Measurements from ENCODE around the gene LSAMP. TPM values are rescaled to one million over a fixed set of nuclear protein-coding genes. Genes with fewer than 3 reads are reported as not detected.
A peak's percentile ranks its signal among the peaks of the same experiment; 100 is the strongest.
"Not testable (repeated sequence)": the region's sequence is repeated elsewhere in the genome, so short reads cannot be mapped to it uniquely, and the experiment has no call there.

Gene LSAMP
- total RNA-seq, 1 donor from 2014 or later: 19.9 TPM

DNA sequence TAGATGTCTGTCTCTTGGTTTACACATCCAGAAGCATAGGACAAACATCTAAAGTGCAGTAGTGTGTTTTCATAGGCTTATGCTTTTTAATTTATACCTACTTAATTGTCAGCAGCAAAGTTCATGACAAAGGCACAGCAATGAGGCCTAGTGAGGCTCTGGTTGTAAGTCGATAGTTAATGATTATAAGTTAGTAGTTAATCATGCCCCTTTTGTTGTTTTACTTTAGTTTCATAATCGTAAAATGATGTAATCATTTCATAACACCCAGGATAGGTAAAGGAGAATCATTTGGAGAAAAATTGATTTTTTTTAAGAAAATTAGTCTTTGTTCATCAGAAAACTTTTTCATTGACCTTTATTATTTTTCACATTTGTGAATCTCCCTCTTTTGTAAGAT, 351.9 kb downstream of the LSAMP start:
- intact Hi-C loops (cut with micrococcal nuclease): no loop called here
- no peak for ATAC-seq
- no peak for DNase-seq

DNA sequence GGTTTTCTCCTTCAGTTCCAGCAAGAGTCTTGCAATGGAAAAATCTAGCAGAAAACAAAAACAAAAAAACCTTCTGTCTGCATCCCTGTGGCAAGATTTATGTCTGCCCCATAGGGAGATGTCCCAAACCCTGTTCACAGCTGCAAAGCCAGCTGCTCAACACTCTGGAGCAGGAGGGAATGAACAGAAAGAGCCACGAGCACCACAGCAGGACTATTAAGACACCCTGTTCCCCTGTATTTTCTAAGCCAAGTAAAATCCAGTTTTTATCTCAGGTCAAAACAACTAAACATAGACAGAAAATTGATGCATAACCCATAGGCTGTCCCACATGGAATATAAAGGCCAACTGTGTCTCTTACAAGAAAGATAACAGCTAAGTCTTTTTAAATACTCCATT, 357.9 kb downstream of the LSAMP start:
- DNase-seq (no peak), ATAC-seq (peak; percentile 64)
- intact Hi-C loops (cut with micrococcal nuclease): no loop called here

DNA sequence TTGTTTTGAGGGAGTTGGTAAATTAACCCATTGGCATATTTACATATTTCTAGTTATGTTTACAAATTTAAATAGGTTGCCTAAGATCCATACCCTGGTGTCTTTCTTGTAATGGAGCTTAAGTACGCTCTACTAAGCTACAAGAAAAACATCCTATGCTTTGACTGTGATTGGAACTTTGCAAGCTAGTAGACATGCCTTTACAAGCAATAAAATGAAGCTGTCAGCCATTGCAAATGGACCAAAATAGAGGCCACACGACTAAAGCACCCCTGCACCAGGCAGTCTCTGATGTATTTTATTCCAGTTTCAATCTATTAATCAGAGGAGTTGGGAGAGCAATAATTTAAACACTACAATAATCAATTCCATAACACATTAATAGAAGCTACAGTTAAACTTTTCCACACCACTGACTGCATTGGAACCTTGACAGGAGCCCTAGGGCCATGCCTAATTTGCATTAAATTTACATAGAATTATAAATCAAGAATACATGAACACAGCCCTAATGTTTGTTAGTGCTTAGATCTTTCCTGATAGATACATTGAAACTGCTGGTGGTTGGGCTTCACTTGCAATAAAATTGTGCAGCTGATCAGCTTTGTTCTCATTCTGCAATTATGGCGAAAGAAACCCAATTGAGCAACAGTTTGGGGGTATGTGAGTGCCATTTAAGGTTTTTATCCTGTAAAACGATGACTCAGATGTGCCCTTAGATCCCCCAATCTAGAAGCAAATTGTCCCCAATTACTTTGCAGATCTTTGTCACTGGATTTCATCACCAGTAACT, 360.1 kb downstream of the LSAMP start:
- no peak for DNase-seq
- intact Hi-C loops (cut with micrococcal nuclease): no loop called here
- ATAC-seq: no peak

DNA sequence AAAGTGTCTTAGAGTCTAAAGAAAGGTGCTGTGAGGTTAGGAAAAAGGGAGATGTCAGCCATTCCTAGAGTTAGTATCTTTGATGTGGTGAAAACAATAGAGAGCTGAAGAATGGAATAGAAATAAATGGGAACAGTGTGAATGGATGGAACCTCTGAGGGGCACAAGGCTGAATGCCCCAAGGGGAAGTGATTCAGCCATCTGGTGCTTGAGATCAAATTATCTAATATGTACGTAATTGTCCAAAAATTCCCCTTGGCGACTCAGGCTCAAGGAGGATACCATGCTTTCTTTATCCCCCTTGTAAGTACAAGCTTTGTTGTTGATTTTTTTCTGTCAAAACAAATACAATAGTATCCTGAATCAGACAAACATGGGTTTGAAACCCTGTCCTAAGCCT, 361.6 kb downstream of the LSAMP start:
- intact Hi-C loops (cut with micrococcal nuclease): no loop called here
- ATAC-seq: no peak
- no peak for DNase-seq

DNA sequence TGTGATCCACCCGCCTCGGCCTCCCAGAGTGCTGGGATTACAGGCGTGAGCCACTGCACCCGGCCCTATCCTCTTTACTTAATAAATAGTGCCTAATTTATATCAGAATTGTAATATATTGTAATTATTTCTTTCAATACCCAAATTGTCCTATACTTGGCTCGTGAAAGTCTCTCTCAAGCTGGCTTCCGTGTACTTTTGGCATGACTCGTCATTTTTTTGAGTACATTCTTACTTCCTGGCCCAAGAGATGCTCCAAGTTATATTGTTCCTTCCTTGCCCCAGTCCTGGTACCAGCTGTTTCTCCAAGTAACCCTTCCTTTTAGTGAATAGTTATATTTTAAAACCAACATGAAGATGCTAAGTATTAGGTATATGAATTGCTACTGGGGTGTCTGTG, 366.7 kb downstream of the LSAMP start:
- ATAC-seq (no peak), DNase-seq (no peak)
- intact Hi-C loops (cut with micrococcal nuclease): no loop called here

DNA sequence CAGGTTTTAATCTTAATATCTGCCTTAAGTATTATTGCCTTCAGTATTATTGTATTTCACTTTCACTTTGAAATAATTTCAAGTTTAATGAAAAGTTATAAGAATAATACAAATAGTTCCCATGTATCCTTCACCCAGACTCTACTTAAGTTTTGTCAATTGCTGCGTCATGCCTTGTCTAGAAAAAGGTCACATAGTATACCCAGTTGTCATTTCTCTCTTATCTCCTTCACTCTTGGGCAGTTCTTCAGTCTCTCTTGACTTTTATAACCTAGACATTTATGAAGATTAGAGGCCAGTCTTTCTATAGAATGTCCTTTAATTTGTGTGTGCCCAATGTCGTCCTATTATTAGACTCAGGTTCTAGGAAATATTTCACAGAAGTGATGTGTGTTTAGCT, 367.7 kb downstream of the LSAMP start:
- ATAC-seq (no peak), DNase-seq (no peak)
- intact Hi-C loops (cut with micrococcal nuclease): no loop called here

DNA sequence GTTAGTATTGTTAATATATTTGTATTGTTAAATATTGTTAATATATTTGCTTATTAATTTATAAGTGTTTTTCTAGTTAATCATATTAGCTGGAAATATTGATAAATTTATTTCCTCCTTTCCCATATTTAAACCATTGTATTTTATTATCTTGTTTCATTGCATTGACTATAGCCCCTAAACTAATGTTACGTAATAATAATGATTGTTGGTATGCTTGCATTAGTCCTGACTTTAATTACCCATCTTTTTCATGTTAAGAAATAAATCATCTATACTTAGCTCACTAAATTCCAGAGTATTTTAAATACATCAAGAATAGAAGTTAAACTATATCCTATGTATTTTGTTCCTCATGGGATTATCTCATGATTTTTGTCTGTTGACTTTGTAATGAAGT, 368.2 kb downstream of the LSAMP start:
- intact Hi-C loops (cut with micrococcal nuclease): no loop called here
- DNase-seq (no peak), ATAC-seq (no peak)

DNA sequence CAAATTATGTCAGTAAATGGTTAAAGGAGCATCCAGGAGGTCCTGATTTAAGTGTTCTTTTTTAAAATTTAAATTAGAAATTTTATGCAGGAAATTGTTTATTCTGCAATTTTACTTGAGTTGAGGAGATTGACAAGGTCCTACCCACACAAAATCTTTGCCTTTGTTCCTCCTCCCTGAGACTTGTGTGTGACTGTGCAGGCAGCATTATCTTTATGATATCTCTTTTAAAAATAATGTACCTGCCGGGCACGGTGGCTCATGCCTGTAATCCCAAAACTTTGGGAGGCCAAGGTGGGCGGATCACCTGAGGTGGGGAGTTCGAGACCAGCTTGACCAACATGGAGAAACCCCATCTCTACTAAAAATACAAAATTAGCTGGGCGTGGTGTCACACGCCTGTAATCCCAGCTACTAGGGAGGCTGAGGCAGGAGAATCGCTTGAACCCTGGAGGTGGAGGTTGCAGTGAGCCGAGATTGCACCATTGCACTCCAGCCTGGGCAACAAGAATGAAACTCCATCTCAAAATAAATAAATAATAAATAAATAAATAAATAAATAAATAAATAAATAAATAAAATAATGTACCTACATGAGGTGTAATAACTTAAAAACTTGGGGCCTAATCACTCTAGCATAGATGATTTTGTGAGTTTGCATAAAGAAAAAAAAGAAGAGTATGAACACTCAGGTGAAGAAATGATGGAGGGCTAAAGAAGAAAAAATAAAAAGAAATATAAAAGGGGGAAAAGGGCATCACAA, 374.6 kb downstream of the LSAMP start:
- intact Hi-C loops (cut with micrococcal nuclease); ATAC-seq; DNase-seq: not testable (repeated sequence)

DNA sequence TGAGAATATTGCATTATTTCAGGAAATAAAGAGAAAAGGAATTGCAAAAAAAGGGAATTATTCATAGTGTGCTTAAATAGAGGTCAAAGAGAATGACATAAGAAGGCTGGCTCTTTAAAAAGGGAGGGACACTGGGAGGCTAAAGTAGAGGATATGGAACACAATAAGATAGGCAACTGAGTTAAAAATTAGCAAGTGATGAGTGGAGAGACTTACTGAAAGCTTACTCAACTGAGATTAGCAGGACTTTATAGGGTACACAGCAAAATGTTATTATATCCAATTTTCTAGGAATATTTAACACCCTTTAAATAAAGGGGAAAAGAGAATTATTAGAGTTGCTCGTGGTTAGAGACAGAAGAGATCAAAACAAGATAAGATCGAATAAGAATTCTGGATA, 375.2 kb downstream of the LSAMP start:
- ATAC-seq (no peak), DNase-seq (no peak)
- intact Hi-C loops (cut with micrococcal nuclease): no loop called here

DNA sequence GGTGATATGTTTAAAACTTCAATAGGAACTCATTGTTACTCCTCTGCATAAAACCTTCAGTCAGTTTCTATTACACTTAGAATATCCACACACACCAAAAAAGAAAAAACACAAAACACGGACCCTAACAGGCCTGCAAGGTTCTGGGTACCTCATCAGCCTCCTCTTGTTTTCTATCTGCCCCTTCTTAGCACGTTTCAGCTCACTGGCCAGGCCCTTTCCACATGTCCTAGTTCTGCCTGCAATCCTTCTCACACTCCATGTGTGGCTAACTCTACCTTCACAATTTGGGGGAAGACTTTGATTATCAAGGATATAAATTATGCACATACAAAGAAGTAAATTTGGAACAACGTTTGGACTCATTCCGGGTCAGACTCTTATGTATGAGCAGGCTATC, 376.3 kb downstream of the LSAMP start:
- no peak for DNase-seq
- ATAC-seq: no peak
- intact Hi-C loops (cut with micrococcal nuclease): no loop called here

DNA sequence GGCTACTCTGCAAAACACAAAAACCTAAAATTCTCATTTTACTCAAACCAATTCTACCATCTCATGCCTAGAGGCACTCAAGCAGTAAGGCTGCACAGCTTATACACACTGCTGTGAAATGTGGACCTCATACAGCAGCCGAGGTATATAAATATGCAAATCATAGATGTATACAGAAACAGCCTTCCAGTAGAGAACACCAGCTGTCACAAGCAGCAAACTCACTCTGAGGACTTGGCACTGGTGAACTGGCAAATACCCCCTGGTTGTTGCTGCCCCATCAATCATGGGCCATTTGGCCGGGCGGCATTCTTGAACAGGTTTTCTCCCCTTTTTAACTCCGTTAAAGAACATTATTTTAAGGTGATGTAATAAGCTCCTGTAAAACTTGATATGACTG, 378.0 kb downstream of the LSAMP start:
- no peak for ATAC-seq
- DNase-seq: no peak
- intact Hi-C loops (cut with micrococcal nuclease): no loop called here

DNA sequence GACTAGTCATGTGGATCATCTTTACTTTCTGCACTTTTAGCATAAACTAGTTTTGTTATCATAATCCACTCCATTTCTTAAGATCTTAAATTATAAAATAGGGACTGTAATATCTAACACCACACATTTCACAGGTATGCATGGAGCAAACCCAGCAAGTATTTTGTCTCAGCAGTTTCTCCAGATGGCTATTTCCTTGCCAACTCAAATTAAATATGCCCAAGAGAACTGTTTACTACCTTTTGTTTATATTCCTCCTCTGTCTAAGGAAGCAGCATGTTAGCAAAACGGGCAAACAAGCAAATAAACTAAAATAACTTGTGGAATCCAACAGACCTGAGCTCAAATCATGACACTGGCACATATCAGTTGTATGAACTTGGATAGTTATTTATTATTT, 379.8 kb downstream of the LSAMP start:
- ATAC-seq: no peak
- intact Hi-C loops (cut with micrococcal nuclease): no loop called here

DNA sequence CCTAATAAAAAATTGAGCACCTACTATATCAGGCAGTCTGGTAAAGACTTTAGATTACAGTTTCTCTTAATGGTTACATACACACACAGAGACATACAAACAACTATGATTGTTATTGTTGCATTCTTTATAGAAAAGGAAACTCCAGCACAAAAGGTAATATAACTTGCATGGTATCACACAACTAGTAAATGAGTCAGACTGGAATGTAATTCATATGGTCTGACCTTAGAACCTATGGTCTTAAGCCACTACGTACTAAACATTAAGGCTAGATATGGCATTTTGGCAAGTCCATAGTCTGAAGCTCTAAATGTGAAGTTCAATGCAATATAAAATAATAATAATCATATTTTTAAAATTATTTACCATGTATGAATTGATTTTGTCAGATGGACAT, 380.6 kb downstream of the LSAMP start:
- no peak for ATAC-seq
- no peak for DNase-seq
- intact Hi-C loops (cut with micrococcal nuclease): no loop called here

More for the DNA sequence above, 379.8 kb downstream of the LSAMP start:
- no peak for DNase-seq

DNA sequence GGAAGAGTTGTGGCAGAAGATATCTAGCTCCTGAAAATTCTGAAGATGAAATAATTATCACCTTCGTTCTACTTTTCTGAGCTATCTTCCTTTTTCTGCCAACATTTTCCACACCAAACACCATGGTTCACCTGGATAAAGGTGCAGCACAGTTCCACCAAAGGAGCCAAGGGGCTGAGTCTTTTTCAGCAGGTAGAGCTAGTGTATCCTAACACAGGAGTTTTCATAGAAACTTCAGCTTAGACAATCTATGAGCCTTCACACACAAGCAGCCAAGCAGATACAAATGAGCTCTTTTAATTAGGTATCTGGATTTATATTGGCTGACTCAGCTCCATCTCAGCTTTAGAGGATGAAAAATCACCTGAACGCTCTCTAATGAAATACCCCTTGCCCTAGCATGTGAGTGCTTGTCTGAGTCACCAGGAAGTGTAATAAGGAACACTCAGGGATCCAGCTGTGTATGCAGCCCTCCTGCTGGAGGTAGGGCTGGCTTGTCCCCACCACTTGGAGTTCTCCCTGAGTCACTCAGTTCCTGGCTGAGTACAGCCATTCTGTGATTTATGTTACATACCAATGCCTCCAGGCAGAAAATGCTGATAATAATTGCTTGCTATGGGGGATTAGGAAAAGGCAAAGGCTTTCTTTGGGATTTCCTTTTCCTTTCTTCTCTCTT, 385.7 kb downstream of the LSAMP start:
- intact Hi-C loops (cut with micrococcal nuclease): no loop called here
- no peak for DNase-seq
- ATAC-seq: no peak

DNA sequence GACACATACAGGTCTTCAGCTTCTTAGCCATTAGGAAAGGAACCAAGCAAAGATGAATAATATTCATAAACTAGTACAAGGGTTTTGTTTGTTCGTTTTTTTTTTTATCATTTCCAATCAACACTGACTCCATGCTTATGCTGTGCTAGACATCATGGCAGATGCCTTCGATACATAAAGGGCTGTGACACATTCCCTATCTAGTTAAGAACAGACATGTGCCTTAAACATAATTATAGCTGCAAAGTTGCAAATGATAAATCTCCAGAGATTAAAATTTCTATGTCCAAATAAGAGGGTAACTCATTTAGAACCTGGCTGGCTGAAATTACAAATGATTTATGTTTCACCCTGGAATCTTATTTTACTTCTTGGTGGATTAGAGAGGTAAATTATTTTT, 386.4 kb downstream of the LSAMP start:
- intact Hi-C loops (cut with micrococcal nuclease): no loop called here
- DNase-seq (no peak), ATAC-seq (no peak)

DNA sequence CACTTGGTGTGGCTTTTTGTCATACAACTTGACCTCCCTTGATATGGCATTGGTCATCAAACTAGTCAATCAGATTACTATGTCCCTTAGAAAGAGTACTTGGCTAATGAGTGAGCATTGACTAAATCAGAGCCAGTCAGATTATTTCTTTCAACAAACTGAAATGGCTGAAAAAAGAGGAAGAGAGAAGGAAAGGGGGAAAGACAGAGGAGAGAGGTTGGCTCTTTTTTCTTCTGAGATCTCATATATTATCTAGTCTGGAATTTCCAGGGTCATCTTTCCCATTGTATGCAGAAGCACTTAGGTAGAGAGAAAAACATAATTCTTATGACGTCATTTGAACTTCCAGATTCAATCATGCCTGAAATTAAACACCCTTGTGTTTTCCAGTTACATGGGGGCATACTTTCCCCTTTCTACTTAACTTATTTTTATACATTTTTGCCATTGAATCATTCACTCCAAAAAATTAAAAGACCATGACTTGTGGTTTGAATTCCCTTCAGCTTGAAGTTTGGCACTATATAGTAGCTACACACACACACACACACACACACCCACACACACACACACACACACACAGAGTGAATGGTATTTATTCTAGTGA, 387.8 kb downstream of the LSAMP start:
- intact Hi-C loops (cut with micrococcal nuclease): no loop called here

DNA sequence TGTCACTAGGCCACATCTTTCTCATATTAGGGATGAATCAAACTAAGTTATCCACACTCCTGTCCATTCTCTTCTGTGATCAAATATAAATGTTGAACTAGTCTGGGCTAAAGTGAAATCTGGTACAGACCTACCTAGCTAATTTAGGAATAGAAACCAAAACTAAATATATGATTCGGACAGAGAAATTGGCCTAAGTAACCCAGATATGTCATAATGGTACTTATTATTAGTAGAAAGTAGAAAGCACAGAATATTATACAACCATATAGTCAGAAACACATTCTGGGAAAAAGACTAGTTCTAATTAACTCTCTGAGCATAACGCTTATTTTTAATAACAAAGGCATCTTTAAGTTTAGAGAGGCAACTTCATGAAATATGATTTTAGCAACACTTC, 389.0 kb downstream of the LSAMP start:
- DNase-seq (no peak), ATAC-seq (no peak)
- intact Hi-C loops (cut with micrococcal nuclease): no loop called here

More for the DNA sequence above, 387.8 kb downstream of the LSAMP start:
- ATAC-seq: no peak
- no peak for DNase-seq

DNA sequence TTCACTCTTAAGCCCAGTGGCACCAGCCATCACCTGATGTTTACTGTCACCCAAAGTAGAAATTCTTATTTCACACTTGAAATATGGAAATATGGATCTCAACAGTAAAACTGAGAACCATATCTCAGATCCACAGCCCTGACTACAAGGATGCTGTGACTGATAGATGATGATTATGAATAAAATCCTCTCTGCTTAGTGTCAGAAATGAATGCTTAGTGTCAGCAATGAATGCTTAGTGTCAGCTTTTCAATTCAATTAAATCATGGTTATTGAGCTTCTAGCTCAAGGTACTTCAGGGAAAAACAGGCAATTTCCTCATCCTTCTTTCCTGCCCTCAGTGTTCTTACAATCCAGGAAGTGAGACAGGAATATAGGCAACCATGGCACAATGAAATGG, 392.3 kb downstream of the LSAMP start:
- DNase-seq (no peak), ATAC-seq (no peak)
- intact Hi-C loops (cut with micrococcal nuclease): no loop called here

DNA sequence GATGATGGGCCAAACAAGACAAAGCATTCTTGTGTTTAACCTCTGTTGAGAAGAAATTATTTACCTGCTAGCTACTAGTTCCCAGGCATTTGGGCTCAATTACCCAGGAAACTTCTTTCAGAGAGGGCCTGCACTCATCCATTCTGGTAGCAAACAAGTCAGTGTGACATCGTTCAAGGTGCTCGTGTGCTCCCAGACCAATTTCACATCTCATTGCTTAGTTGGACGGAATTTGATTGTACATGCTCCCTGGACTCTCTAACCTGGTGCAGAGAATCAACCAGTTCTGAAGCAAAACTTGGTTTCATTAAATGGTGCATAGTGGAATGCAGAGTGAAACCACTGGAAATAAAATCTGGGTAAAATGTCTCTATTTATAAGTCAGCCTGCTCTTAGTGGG, 392.7 kb downstream of the LSAMP start:
- intact Hi-C loops (cut with micrococcal nuclease): no loop called here
- DNase-seq: no peak

DNA sequence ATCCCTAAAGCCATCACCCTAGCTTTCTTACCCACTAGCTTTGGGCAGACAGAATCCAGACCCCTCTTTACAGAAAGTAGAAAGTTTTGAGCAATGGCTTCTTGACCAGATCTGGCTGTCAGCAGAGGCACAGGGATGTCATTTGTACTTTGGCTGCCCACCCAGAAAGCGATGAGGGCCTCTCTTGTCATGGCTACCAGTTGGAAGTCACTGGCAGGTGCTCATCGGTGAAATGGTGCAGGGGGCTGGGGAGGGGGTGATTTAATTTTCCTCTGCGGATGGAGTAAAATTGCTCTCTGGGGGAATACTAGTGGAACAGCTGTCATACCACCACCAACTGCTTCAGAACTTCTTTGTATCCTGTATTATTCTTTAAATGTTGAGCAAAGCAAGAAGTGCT, 393.7 kb downstream of the LSAMP start:
- intact Hi-C loops (cut with micrococcal nuclease): no loop called here
- ATAC-seq: no peak
- DNase-seq: no peak

More for the DNA sequence above, 392.7 kb downstream of the LSAMP start:
- ATAC-seq: no peak

Data from left ventricle myocardium superior (tissue), 1 donor.